ENCODE measurements around the gene RNF223. TPM values are rescaled to one million over a fixed set of nuclear protein-coding genes. Genes with fewer than 3 reads are reported as not detected.

RNF223 gene
- total RNA-seq, 1 experiment from 2014 or later = 6.3 TPM

- Histone ChIP-seq H2AFZ (ENCODE audit: low read depth, low read length, poor library complexity, severe bottlenecking) (no peak overlapping the region), H3K4me1 (ENCODE audit: control insufficient read depth in 1 of 2, insufficient read depth in 2 of 2, low read length in 2 of 2) (peaks cover 7 to 18% of the 10 kb centered on the region in 2 experiments; a peak in 3 of 4 replicates), H3K9ac (ENCODE audit: low read length) (peak overlapping the region; percentile 44; the same call in 1 of the 2 replicates), H3K4me2 (ENCODE audit: low read length) (peak overlapping the region; percentile 60), H3K9me3 (ENCODE audit: control insufficient read depth in 1 of 2, insufficient read depth in 1 of 2, low read depth in 1 of 2, low read length in 2 of 2) (no peaks in the 10 kb centered on the region), H3K36me3 (ENCODE audit: control insufficient read depth in 1 of 2, insufficient read depth in 2 of 2, low read length in 2 of 2) (peaks cover 5 to 45% of the 10 kb centered on the region in 2 experiments; a peak in 3 of 4 replicates), H3K9me2 (ENCODE audit: insufficient read depth) (no peaks in the 10 kb centered on the region), H4K20me1 (ENCODE audit: insufficient read depth) (no peaks in the 10 kb centered on the region), H3K4me3 (replicated peaks in 1 of 2; ENCODE audit: low read depth in 1 of 2, low read length in 2 of 2) (0 out of 4 replicates have a peak overlapping the region, but pooled peaks of 1 of the 2 experiments have one; percentile 18), H3K79me2 (ENCODE audit: insufficient read depth, low read length) (peaks cover 52% of the 10 kb centered on the region), H3K27ac (ENCODE audit: low read depth, low read length) (peak overlapping the region; percentile 82), H3K27me3 (ENCODE audit: insufficient read depth, low read length) (no peaks in the 10 kb centered on the region)
- no TSS peak for BruUV-seq (replicated peaks)
- RAD21 ChIA-PET (ENCODE audit: low non-redundant PET in 1 of 2, low total read pairs in 2 of 2, uncharacterized antibody in 2 of 2, unreplicated experiment in 2 of 2) = no interaction called here
- intact Hi-C loops (cut with micrococcal nuclease) = no loop called here
- TF ChIP-seq, protein P1, sequence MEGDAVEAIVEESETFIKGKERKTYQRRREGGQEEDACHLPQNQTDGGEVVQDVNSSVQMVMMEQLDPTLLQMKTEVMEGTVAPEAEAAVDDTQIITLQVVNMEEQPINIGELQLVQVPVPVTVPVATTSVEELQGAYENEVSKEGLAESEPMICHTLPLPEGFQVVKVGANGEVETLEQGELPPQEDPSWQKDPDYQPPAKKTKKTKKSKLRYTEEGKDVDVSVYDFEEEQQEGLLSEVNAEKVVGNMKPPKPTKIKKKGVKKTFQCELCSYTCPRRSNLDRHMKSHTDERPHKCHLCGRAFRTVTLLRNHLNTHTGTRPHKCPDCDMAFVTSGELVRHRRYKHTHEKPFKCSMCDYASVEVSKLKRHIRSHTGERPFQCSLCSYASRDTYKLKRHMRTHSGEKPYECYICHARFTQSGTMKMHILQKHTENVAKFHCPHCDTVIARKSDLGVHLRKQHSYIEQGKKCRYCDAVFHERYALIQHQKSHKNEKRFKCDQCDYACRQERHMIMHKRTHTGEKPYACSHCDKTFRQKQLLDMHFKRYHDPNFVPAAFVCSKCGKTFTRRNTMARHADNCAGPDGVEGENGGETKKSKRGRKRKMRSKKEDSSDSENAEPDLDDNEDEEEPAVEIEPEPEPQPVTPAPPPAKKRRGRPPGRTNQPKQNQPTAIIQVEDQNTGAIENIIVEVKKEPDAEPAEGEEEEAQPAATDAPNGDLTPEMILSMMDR (IDR thresholded peaks at IDR 0.05 in 2 of 3, conservative IDR thresholded peaks at IDR 0.05 in 1 of 3; ENCODE audit: borderline replicate concordance in 1 of 3, insufficient read depth in 1 of 3, low read depth in 2 of 3, low read length in 2 of 3) = no peak
- TF ChIP-seq POLR2AphosphoS5 (IDR thresholded peaks at IDR 0.05; ENCODE audit: low read depth, low read length) = peak; percentile 29; the same call in 1 of the 2 replicates
- ATAC-seq (peak; percentile 88), DNase-seq (ENCODE audit: low read depth, low spot score) (peak; percentile 61)
- CTCF ChIA-PET = interaction anchor here (1.0 kb wide), 1 partner anchor 38 kb away, joined by 3 read pairs; no protein-coding TSS in a partner anchor
- POLR2A ChIA-PET = interaction anchor here (0.7 to 1.1 kb wide), 2 partner anchors 23 to 42 kb away, joined by 3 to 4 read pairs; no protein-coding TSS in a partner anchor
These were observed 33.8 kb downstream of the RNF223 start for GRCh38 chr1:1040004-1040991.
